HepG2 (cell line): ENCODE results near the gene ZNF175. TPM values are rescaled to one million over a fixed set of nuclear protein-coding genes. Genes with fewer than 3 reads are reported as not detected.

Source experiments
- CC2D1A ChIP-seq: sonication (generic); formaldehyde crosslinking; IDR thresholded peaks from 2 replicates; pipeline ENCODE4 v1.8.1; 2023; ENCODE audit warnings: mild to moderate bottlenecking, missing genetic modification reagents
- E2F2 ChIP-seq: sonication (generic); formaldehyde crosslinking; IDR thresholded peaks from 2 replicates; pipeline ENCODE4 v1.4.0; 2020; ENCODE audit warnings: missing genetic modification reagents, borderline replicate concordance
- HMGXB4 ChIP-seq, 2 experiments: sonication (generic) in 1 of 2; formaldehyde crosslinking in 1 of 2; IDR thresholded peaks; 2 replicates each; pipeline versions ENCODE4 v1.4.0 to v1.6.1; 2018 to 2020; ENCODE audit warnings: missing genetic modification reagents in 2 of 2, borderline replicate concordance in 1 of 2, low read depth in 1 of 2, mild to moderate bottlenecking in 1 of 2, missing biosample characterization in 1 of 2
- HNF4G ChIP-seq, 2 experiments: sonication (generic) in 1 of 2; formaldehyde crosslinking in 1 of 2; IDR thresholded peaks; 2 replicates each; pipeline versions ENCODE4 v1.4.0 to v1.6.1; 2011 to 2020; ENCODE audit warnings: borderline replicate concordance in 2 of 2, low read depth in 2 of 2, mild to moderate bottlenecking in 2 of 2, low read length in 1 of 2, missing genetic modification reagents in 1 of 2, moderate library complexity in 1 of 2
- KDM3A ChIP-seq: IDR thresholded peaks from 2 replicates; pipeline ENCODE4 v1.6.1; 2018; ENCODE audit warnings: low read depth, missing compliant biosample characterization
- MED8 ChIP-seq: sonication (generic); formaldehyde crosslinking; IDR thresholded peaks from 2 replicates; pipeline ENCODE4 v1.8.1; 2023; ENCODE audit warnings: mild to moderate bottlenecking, missing genetic modification reagents; ENCODE audit not compliant: insufficient replicate concordance
- MTA1 ChIP-seq: sonication (generic); formaldehyde crosslinking; IDR thresholded peaks from 2 replicates; pipeline ENCODE4 v1.4.0; 2020; ENCODE audit warnings: missing genetic modification reagents, mild to moderate bottlenecking, borderline replicate concordance
- PCBP1 ChIP-seq: fragments of 200-400 bp; formaldehyde crosslinking; IDR thresholded peaks from 2 replicates; pipeline ENCODE4 v1.6.1; 2017; ENCODE audit warnings: mild to moderate bottlenecking, low read depth, low read length, borderline replicate concordance
- PRMT3 ChIP-seq: sonication (generic); formaldehyde crosslinking; IDR thresholded peaks from 2 replicates; pipeline ENCODE4 v1.8.1; 2022; ENCODE audit warnings: low read depth, mild to moderate bottlenecking, moderate library complexity, missing genetic modification reagents, borderline replicate concordance
- SMYD3 ChIP-seq: sonication (generic); formaldehyde crosslinking; IDR thresholded peaks from 2 replicates; pipeline ENCODE4 v1.8.1; 2023; ENCODE audit warnings: mild to moderate bottlenecking, missing genetic modification reagents
- ZFP1 ChIP-seq: IDR thresholded peaks from 2 replicates; pipeline ENCODE4 v1.6.1; 2016
- ZNF17 ChIP-seq: sonication (generic); formaldehyde crosslinking; IDR thresholded peaks from 2 replicates; pipeline ENCODE4 v1.5.0; 2020; ENCODE audit warnings: mild to moderate bottlenecking, missing genetic modification reagents
- ZNF318 ChIP-seq: sonication (generic); formaldehyde crosslinking; IDR thresholded peaks from 2 replicates; pipeline ENCODE4 v1.4.0; 2020; ENCODE audit warnings: mild to moderate bottlenecking, missing genetic modification reagents
- ZNF362 ChIP-seq: sonication (generic); formaldehyde crosslinking; IDR thresholded peaks from 2 replicates; pipeline ENCODE4 v1.4.0; 2020; ENCODE audit warnings: missing genetic modification reagents, mild to moderate bottlenecking, borderline replicate concordance
- ZNF543 ChIP-seq: sonication (generic); formaldehyde crosslinking; IDR thresholded peaks from 2 replicates; pipeline ENCODE4 v1.4.0; 2020; ENCODE audit warnings: mild to moderate bottlenecking, missing genetic modification reagents
- polyA plus RNA-seq, 8 experiments: library from polyadenylated mRNA; depleted of rRNA in 3 of 8; stranded (reverse) in 7 of 8; unstranded in 1 of 8; fragments of >200 nt; fragmentation: Illumina TruSeq in 4 of 8; extraction: Trizol in 4 of 8; gene quantifications; 2 replicates each; pipeline versions ENCODE4 v1.2.1 to v1.2.3, GENCODE V29; 2011 to 2016; ENCODE audit warnings: low read depth in 4 of 8, missing spikeins in 1 of 8, mixed read lengths in 1 of 8; ENCODE audit not compliant: insufficient read depth in 1 of 8
- total RNA-seq, 5 experiments: library from RNA; depleted of rRNA; stranded (reverse); fragments of >200 nt; fragmentation: Illumina TruSeq; extraction: Trizol; gene quantifications; 2 replicates each; pipeline ENCODE4 v1.2.3, GENCODE V29; 2016; ENCODE audit warnings: low read depth in 1 of 5

ZNF175 gene
- total and polyA plus RNA-seq, 2 of the 13 experiments (the other 11 are each of a cell fraction or from before 2014, with no cell fraction given) = 1.2 to 1.5 TPM

- TF ChIP-seq ZNF318 (CRISPR knock-in tag) (no peak), SMYD3 (CRISPR knock-in tag) (no peak), ZFP1 (CRISPR knock-in tag) (peak; percentile 78; the same call in 1 of the 2 replicates), ZNF543 (no peak), PRMT3 (CRISPR knock-in tag) (no peak), ZNF362 (CRISPR knock-in tag) (no peak), MTA1 (CRISPR knock-in tag) (no peak), HMGXB4 (CRISPR knock-in tag; IDR thresholded peaks at IDR 0.05; ENCODE audit: borderline replicate concordance in 1 of 2, low read depth in 1 of 2) (no peak), PCBP1 (no peak), KDM3A (CRISPR knock-in tag) (peak; percentile 74; the same call in 1 of the 2 replicates), ZNF17 (no peak), HNF4G (IDR thresholded peaks at IDR 0.05; ENCODE audit: borderline replicate concordance, low read depth, low read length) (no peak), HNF4G (CRISPR knock-in tag; IDR thresholded peaks at IDR 0.05; ENCODE audit: borderline replicate concordance, low read depth) (no peak), CC2D1A (no peak), MED8 (CRISPR knock-in tag) (no peak), E2F2 (CRISPR knock-in tag) (peak; percentile 43; the same call in 1 of the 2 replicates)
These were observed 17.9 kb upstream of the ZNF175 start (continued) for GRCh38 chr19:51552996-51553725.
